Measurements from ENCODE around the gene PTPRR.

PTPRR gene

DNA sequence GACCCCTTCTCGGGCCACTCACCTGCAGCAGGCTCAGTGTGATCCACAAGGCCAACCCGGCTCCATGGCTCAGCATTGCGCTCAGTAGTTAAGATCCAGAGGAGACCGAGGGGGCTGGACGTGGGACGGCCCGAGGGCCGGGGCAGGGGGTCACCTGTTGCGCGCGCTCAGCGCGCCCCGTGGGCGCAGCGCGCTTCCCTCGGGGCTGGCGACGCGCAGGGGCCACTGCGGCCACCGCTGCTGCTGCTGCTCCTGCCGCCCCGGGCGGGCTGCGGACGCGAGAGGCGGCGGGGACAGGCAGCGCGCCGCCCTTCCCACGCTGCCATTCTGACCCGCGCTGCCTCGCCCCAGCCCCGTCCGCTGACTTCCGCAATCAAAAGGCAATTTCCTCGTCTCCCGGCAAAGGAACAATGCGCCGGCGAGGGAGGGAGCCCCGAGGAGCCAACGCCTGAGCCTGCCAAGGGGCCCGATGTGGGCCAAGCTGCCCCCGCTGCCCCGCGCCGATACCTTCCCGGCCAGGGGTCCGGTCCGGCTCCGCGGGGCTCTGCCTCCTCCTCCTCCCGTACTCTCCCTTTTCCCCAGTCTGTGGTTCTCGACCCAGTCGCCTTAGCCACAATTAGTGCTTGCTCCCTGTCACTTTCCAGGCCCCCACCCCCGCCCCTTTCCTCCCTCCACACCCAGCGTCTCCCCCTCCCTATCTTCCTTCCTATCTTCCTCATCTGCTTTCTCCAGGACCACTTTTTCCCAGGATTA, 310.6 kb downstream of the PTPRR start:
- TF ChIP-seq, protein P1, sequence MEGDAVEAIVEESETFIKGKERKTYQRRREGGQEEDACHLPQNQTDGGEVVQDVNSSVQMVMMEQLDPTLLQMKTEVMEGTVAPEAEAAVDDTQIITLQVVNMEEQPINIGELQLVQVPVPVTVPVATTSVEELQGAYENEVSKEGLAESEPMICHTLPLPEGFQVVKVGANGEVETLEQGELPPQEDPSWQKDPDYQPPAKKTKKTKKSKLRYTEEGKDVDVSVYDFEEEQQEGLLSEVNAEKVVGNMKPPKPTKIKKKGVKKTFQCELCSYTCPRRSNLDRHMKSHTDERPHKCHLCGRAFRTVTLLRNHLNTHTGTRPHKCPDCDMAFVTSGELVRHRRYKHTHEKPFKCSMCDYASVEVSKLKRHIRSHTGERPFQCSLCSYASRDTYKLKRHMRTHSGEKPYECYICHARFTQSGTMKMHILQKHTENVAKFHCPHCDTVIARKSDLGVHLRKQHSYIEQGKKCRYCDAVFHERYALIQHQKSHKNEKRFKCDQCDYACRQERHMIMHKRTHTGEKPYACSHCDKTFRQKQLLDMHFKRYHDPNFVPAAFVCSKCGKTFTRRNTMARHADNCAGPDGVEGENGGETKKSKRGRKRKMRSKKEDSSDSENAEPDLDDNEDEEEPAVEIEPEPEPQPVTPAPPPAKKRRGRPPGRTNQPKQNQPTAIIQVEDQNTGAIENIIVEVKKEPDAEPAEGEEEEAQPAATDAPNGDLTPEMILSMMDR (IDR thresholded peaks at IDR 0.05; ENCODE audit: low read depth, low read length, missing control alignments) = no peak
- DNase-seq (ENCODE audit: extremely low read depth, low read depth) = no peak
- H3K4me3 ChIP-seq (replicated peaks; ENCODE audit: low read depth, low read length) = peak overlapping the region; percentile 46

DNA sequence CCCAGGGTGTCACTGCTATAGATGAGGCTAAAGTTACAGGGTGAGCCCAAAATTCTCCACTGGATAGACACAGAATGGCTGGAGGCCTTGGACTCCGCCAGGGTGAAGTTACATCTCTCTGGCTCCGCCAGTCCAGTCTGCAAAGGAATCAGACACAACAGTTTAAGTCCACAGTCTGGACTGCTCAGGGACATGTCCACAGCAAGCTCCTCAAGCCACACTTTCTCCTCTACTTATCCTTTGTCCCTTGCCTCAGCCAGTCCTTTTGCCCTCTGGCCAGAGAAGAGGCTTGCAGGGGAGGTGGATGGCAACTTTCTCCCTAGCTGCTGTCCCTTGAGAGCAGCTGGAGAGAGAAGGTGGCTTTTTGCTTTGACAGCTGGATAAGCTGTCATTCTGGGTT, 311.3 kb downstream of the PTPRR start:
- no peak for DNase-seq (ENCODE audit: extremely low read depth, low read depth)
- H3K4me3 ChIP-seq (replicated peaks; ENCODE audit: low read depth, low read length) = peak overlapping the region; percentile 46
- TF ChIP-seq, protein P1 (IDR thresholded peaks at IDR 0.05; ENCODE audit: low read depth, low read length, missing control alignments) = no peak

DNA sequence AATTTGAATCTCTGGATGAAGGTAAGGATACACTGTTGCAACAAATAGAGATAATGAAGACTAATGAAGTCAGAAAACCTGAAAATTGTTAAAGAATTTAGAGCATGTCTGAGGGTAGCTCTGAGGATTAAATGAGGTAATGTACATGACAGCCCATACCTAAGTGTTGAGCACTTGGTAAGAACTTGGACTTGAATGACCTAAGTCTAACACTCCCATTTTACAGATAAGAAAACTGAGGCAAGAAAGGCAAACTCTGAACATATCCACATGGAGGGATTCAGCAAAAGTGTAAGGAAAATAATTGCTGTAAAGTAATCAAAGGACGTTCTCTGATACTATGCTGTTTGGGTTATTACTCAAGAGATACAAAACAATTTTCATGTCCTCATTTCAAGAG, 312.4 kb downstream of the PTPRR start:
- TF ChIP-seq, protein P1 (IDR thresholded peaks at IDR 0.05; ENCODE audit: low read depth, low read length, missing control alignments) = no peak
- DNase-seq (ENCODE audit: extremely low read depth, low read depth) = no peak
- H3K4me3 ChIP-seq (replicated peaks; ENCODE audit: low read depth, low read length) = no peak overlapping the region

DNA sequence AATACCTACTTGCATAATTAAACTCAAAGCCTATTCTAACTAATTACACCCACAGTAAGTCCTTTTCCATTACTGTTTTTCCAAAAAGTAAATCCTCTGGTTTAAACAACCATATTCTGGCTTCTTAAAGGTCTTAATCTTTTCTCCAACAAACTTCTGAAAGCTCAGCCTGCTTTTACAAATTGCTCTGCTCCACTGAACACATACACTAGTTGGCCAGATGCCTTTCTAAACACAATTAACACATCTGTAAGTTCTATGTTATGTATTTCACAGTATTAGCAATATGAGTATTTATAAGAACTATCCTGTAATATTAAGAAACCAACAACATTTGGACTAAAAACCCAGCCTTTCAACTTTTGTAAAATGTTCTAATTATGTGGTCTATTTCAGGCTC, 313.4 kb downstream of the PTPRR start:
- no peak for DNase-seq (ENCODE audit: extremely low read depth, low read depth)
- TF ChIP-seq, protein P1 (IDR thresholded peaks at IDR 0.05; ENCODE audit: low read depth, low read length, missing control alignments) = no peak
- no peak overlapping the region for H3K4me3 ChIP-seq (replicated peaks; ENCODE audit: low read depth, low read length)

GRCh38 chr12:70605976-70606375, 314.6 kb downstream of the PTPRR start:
- no peak overlapping the region for H3K4me3 ChIP-seq (replicated peaks; ENCODE audit: low read depth, low read length)
- no peak for DNase-seq (ENCODE audit: extremely low read depth, low read depth)
- TF ChIP-seq, protein P1 (IDR thresholded peaks at IDR 0.05; ENCODE audit: low read depth, low read length, missing control alignments) = no peak

- DNase-seq (ENCODE audit: extremely low read depth, low read depth) = no peak
- TF ChIP-seq, protein P1 (IDR thresholded peaks at IDR 0.05; ENCODE audit: low read depth, low read length, missing control alignments) = no peak
- no peak overlapping the region for H3K4me3 ChIP-seq (replicated peaks; ENCODE audit: low read depth, low read length)
Measured at GRCh38 chr12:70604662-70605061, 315.9 kb downstream of the PTPRR start.

DNA sequence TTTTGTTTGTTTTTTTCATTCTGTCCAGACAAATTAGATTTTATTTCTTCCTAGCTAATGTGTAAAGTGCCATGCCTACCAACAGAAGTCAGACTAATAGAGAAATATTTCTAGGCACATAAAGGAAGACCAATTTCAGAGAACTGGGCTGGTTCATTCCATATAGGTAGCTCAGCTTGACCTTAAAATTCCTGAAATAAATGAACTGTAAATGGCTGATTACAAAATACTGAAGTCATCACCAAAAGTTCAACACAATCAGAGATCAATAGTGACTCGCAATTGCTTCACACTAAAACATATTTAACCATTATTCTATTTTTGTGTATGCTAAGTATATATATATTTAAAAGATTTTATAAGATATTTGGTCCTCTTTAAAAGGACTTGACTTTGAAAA, 317.5 kb downstream of the PTPRR start:
- TF ChIP-seq, protein P1 (IDR thresholded peaks at IDR 0.05; ENCODE audit: low read depth, low read length, missing control alignments) = no peak
- no peak overlapping the region for H3K4me3 ChIP-seq (replicated peaks; ENCODE audit: low read depth, low read length)
- no peak for DNase-seq (ENCODE audit: extremely low read depth, low read depth)
